ENCODE results near the gene SLC19A1.

SLC19A1 gene

DNA sequence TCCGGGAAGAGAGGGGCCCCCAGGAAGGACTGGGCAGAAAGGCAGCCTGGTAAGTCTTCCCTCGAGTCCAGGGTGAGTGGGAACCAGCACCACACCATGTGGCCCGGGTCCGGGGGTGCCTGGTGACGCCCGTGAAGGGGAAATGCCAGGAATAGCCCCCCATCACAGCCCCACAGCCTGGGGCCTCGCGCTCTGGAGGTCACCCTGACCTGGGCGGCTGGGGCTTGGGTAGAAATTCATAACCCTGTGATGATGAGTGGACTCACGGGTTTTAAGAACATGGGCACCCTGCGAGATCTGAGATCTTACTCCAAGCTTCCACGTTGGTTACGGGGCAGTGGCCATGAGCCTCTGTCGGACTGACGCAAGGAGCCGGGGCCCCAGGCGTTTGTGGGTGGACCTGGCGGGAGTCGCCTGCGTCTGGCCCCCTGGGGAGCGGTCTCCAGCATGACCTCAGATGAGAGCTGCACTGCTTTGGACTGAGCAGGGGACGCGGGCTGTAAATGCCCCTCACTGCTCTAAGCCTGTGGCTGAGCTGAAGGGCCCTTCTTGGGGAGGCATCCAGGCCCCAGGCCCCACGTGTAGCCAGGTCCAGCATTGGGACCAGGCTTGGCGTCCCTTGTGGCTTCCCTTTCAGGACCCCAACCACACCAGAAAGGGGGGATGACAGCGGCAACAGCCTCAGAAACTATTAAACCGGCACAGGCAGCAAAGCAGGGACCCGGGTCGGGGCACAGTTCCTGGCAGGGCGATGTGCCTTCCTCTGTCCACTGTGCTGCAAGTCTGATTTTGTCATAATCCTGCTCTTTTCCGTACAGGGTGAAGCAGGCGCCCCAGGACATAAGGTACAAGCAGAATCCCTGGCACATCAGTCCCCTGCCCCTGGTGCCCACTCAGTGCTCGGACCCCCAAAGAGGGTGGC is 60.0 kb downstream of the SLC19A1 start:
- Histone ChIP-seq H3K4me3 (no peak overlapping the region), H3K36me3 (ENCODE audit: insufficient read depth, low read length) (no peaks in the 10 kb centered on the region; the same call in 1 of the 2 replicates), H3K9ac (ENCODE audit: insufficient read length) (no peak overlapping the region), H3K27ac (no peak overlapping the region), H3K9me3 (ENCODE audit: low read depth, low read length) (no peaks in the 10 kb centered on the region)
- TF ChIP-seq FOXP2 (optimal IDR thresholded peaks at IDR 0.05; ENCODE audit: control extremely low read depth, extremely low read length, insufficient read depth) (no peak), POLR2AphosphoS5 (IDR thresholded peaks at IDR 0.05; ENCODE audit: borderline replicate concordance, low read depth, low read length) (no peak), EZH2 (IDR thresholded peaks at IDR 0.05) (no peak)
- DNase-seq (ENCODE audit: low read depth, low spot score): no peak

DNA sequence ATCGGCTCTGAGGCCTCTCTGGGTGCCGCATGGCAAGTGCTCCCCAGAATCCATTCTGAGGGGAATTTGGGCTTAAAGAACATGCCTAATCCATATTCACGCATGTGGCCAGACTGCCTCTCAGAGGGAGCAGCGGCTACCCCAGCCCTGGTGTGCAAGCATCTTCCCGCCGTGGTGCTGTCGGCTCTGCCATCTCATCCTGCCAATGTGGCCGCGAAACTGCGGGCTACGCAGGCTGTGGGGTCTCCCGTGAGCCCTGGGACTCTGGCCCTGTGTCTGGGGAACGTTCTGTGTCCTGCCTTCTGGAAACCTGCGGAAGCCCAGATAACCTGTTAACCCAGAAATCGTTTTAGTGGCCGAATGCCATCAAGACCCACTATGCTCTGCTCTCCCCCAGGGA is 60.7 kb downstream of the SLC19A1 start:
- TF ChIP-seq EZH2 (IDR thresholded peaks at IDR 0.05): no peak
- no peak for TF ChIP-seq POLR2AphosphoS5 (IDR thresholded peaks at IDR 0.05; ENCODE audit: borderline replicate concordance, low read depth, low read length)
- TF ChIP-seq FOXP2 (optimal IDR thresholded peaks at IDR 0.05; ENCODE audit: control extremely low read depth, extremely low read length, insufficient read depth): no peak
- no peaks in the 10 kb centered on the region; the same call in 1 of the 2 replicates for H3K36me3 ChIP-seq (ENCODE audit: insufficient read depth, low read length)

DNA sequence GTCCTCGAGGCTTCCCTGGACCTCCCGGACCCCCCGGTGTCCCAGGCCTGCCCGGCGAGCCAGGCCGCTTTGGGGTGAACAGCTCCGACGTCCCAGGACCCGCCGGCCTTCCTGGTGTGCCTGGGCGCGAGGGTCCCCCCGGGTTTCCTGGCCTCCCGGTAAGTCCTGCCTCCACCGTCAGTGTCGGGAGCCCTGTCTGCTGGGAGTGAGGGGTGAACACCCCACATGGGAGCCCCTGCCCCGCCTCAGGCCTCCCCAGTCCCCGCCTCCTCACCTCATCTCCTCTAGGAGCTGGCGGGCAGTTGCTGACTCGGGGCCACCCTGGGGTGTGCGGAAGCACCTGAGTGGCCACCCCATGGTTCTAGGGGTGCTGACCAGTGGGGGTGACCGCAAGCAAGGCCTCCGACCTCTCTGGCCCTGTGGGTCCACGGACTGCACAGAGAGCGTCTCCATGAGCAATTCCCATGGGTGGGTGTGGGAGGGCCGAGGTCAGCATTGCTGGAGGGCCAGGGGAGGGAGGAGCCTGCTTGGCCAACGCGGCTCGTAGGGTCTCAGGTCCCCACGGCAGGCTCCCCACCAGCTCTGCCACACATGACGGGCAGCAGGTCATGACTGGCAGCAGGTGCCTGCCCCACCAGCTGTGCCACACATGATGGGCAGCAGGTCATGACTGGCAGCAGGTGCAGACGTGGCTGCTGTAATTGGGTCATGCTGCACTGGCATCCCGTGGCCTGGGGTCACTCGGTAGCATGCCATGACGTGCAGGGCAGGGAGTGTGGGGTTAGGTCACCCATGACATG is 61.3 kb downstream of the SLC19A1 start:
- no peaks in the 10 kb centered on the region; the same call in 1 of the 2 replicates for H3K36me3 ChIP-seq (ENCODE audit: insufficient read depth, low read length)

More for the DNA sequence above, 60.7 kb downstream of the SLC19A1 start:
- Histone ChIP-seq H3K4me3 (no peak overlapping the region), H3K27ac (no peak overlapping the region), H3K9ac (ENCODE audit: insufficient read length) (no peak overlapping the region), H3K9me3 (ENCODE audit: low read depth, low read length) (no peaks in the 10 kb centered on the region)
- no peak for DNase-seq (ENCODE audit: low read depth, low spot score)

DNA sequence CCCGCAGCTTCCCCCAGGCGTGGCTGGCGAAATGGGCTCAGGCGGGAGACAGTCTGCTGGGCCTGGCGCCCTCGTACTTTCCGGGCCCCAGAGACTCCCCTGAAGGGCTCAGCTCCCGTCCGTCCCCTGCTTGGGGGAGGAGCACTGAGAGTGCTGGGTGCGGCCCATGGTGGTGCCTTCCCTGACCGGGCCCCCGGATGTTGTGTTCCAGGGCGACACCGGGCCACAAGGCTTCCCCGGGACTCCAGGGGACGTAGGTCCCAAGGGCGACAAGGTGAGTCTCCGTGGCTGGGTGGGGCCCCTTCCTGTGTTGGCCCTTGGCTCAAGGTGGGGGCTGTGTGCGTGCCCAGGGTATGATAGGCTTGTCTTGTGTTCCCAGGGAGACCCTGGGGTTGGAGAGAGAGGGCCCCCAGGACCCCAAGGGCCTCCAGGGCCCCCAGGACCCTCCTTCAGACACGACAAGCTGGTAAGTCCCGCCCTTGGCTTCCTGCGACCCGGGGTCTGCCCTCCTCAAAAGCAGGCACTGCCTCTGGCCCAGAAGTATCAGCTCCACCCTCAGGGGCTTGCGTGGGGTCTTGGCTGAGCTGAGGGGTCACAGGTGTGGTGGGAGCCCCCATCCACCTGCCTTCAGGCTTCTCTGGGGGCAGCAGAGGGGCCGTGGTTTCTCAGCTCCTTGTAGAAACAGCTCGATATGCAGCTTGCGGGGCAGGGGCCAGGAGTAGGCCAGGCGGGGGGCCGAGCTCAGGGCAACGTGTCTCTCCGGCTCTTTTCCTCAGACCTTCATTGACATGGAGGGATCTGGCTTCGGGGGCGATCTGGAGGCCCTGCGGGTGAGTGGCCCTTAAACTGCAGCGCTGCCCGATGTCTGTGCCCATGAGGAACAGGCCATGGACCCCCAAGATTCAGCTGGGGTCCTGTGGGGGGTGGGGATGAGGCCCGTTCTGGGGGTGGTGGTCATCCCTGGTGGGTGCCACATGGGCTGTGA is 62.3 kb downstream of the SLC19A1 start:
- Histone ChIP-seq H3K27ac (no peak overlapping the region), H3K36me3 (ENCODE audit: insufficient read depth, low read length) (no peaks in the 10 kb centered on the region; the same call in 1 of the 2 replicates), H3K9me3 (ENCODE audit: low read depth, low read length) (no peaks in the 10 kb centered on the region), H3K9ac (ENCODE audit: insufficient read length) (no peak overlapping the region), H3K4me3 (no peak overlapping the region)
- DNase-seq (ENCODE audit: low read depth, low spot score): no peak
- no peak for TF ChIP-seq POLR2AphosphoS5 (IDR thresholded peaks at IDR 0.05; ENCODE audit: borderline replicate concordance, low read depth, low read length)
- TF ChIP-seq EZH2 (IDR thresholded peaks at IDR 0.05): no peak
- no peak for TF ChIP-seq FOXP2 (optimal IDR thresholded peaks at IDR 0.05; ENCODE audit: control extremely low read depth, extremely low read length, insufficient read depth)

More for the DNA sequence above, 61.3 kb downstream of the SLC19A1 start:
- no peak overlapping the region for H3K4me3 ChIP-seq
- no peak overlapping the region for H3K27ac ChIP-seq
- no peaks in the 10 kb centered on the region for H3K9me3 ChIP-seq (ENCODE audit: low read depth, low read length)
- no peak overlapping the region for H3K9ac ChIP-seq (ENCODE audit: insufficient read length)
- TF ChIP-seq POLR2AphosphoS5 (IDR thresholded peaks at IDR 0.05; ENCODE audit: borderline replicate concordance, low read depth, low read length) (no peak), FOXP2 (optimal IDR thresholded peaks at IDR 0.05; ENCODE audit: control extremely low read depth, extremely low read length, insufficient read depth) (no peak), EZH2 (IDR thresholded peaks at IDR 0.05) (no peak)
- no peak for DNase-seq (ENCODE audit: low read depth, low spot score)

DNA sequence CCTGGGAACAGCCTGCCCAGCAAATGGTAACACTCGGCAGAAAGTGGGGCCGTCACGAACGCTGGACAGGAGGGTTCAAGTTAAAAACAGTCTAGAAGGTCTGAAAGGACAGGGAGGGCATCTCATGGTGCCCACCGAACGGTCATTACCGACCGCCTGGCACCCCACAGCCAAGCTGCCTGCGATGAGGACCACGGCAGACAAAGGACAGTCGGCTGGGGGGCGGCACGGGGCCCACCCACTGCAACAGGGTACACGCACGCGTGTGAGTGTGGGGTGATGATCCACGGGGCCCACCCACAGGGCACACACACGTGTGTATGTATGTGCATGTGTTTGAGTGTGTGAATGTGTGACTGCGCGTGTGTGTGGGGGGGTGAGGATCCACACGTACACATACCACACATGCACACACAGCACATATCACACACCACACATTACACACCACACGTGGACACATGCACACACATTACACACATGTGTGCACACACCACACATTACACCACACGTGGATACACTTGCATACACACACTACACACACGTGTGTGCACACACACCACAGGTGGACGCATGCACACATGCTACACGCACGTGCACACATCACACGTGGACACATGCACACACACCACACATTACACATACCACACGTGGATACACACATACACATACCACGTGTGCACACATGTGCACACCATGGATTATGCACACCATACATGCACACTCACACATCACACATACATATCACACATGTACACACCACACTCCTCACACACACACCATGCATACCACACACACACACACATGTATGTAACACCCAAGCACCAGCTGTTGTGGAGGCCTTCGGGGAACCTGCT is 63.2 kb downstream of the SLC19A1 start:
- H3K4me3 ChIP-seq: no peak overlapping the region
- H3K9ac ChIP-seq (ENCODE audit: insufficient read length): no peak overlapping the region
- H3K36me3 ChIP-seq (ENCODE audit: insufficient read depth, low read length): no peaks in the 10 kb centered on the region; the same call in 1 of the 2 replicates
- H3K9me3 ChIP-seq (ENCODE audit: low read depth, low read length): no peaks in the 10 kb centered on the region
- no peak for DNase-seq (ENCODE audit: low read depth, low spot score)
- TF ChIP-seq FOXP2 (optimal IDR thresholded peaks at IDR 0.05; ENCODE audit: control extremely low read depth, extremely low read length, insufficient read depth) (no peak), POLR2AphosphoS5 (IDR thresholded peaks at IDR 0.05; ENCODE audit: borderline replicate concordance, low read depth, low read length) (no peak), EZH2 (IDR thresholded peaks at IDR 0.05) (no peak)
- H3K27ac ChIP-seq: no peak overlapping the region

DNA sequence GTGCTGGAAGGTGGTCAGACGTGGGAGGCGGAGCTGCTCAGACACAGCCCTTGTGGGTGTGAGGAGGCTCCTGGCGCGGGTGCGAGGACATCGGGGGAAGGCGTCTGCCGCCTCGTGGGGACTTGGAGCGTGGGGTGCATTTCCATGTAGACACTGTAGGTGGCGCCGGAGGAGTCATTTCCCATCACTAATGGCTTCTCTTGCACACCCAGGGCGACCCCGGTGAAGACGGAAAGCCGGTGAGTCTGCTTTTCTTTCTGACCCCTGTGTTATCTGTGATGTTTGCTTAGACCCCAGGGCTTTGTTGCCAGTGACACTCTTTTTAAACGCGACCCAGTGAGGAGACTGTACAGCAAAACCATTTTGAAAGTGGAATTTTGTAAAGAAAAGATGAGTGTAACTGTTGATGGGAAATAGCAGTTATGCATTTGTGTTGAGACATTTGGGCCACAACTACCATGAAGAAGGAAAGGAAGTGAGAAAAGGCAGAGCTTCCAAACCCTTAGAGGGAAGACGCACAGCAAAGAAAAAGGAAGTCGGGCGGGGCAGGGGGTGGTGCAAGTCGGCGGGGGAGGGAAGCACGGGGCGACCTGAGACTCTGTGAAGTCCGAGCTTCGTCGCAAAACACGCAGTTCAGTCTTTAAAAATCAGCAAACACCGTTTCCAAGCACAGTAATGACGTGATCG is 64.0 kb downstream of the SLC19A1 start:
- Histone ChIP-seq H3K9me3 (ENCODE audit: low read depth, low read length) (no peaks in the 10 kb centered on the region), H3K4me3 (peak overlapping the region; percentile 41; the same call in 1 of the 2 replicates), H3K9ac (ENCODE audit: insufficient read length) (no peak overlapping the region), H3K36me3 (ENCODE audit: insufficient read depth, low read length) (no peaks in the 10 kb centered on the region; the same call in 1 of the 2 replicates), H3K27ac (no peak overlapping the region)
- no peak for DNase-seq (ENCODE audit: low read depth, low spot score)
- TF ChIP-seq EZH2 (IDR thresholded peaks at IDR 0.05) (no peak), POLR2AphosphoS5 (IDR thresholded peaks at IDR 0.05; ENCODE audit: borderline replicate concordance, low read depth, low read length) (no peak), FOXP2 (optimal IDR thresholded peaks at IDR 0.05; ENCODE audit: control extremely low read depth, extremely low read length, insufficient read depth) (no peak)

Measured in SK-N-MC (cell line).